Measurements from ENCODE around the gene BZW2. TPM values are rescaled to one million over a fixed set of nuclear protein-coding genes. Genes with fewer than 3 reads are reported as not detected.

The BZW2 gene
- total RNA-seq, 1 donor from 2014 or later = 84.9 TPM

- TF ChIP-seq EZH2 (IDR thresholded peaks at IDR 0.05; ENCODE audit: insufficient read depth, low read length) (no peak), CTCF (IDR thresholded peaks at IDR 0.05; ENCODE audit: insufficient read depth, low read depth, low read length) (no peak)
- H3K4me1 ChIP-seq (ENCODE audit: insufficient read depth, low read length) = no peaks in the 10 kb centered on the region
- H2AFZ ChIP-seq (ENCODE audit: low read depth, low read length) = no peak overlapping the region
- no peak overlapping the region for H3K4me3 ChIP-seq (ENCODE audit: insufficient read depth, low read depth, low read length)
- peaks cover 11% of the 10 kb centered on the region for H3K4me1 Mint-ChIP-seq (ENCODE audit: low read depth, unreplicated experiment)
- H4K20me1 ChIP-seq (ENCODE audit: insufficient read depth, low read length) = no peaks in the 10 kb centered on the region
- H3K27me3 ChIP-seq (ENCODE audit: insufficient read depth, low read length) = no peaks in the 10 kb centered on the region
- DNase-seq (ENCODE audit: low read depth) (peak; percentile 41), FAIRE-seq (no peak)
- H3K9me3 ChIP-seq (ENCODE audit: insufficient read depth, low read depth, low read length) = no peaks in the 10 kb centered on the region
- peaks cover 4% of the 10 kb centered on the region for H3K36me3 ChIP-seq (ENCODE audit: insufficient read depth, low read length)
- no peaks in the 10 kb centered on the region for H3K9me3 Mint-ChIP-seq (ENCODE audit: unreplicated experiment)
- H3K79me2 ChIP-seq (ENCODE audit: insufficient read depth, low read length) = no peaks in the 10 kb centered on the region
- H3K4me2 ChIP-seq (ENCODE audit: low read length) = no peak overlapping the region
- no peak overlapping the region for H3K4me3 Mint-ChIP-seq (ENCODE audit: unreplicated experiment)
- no peaks in the 10 kb centered on the region for H3K27me3 Mint-ChIP-seq (ENCODE audit: low read depth, unreplicated experiment)
- no peak overlapping the region for H3K27ac ChIP-seq (ENCODE audit: low read depth, low read length)
- no peak overlapping the region for H3K27ac Mint-ChIP-seq (ENCODE audit: unreplicated experiment)
- H3K36me3 Mint-ChIP-seq (ENCODE audit: low read depth, unreplicated experiment) = peaks cover 20% of the 10 kb centered on the region
- H3K9ac ChIP-seq (ENCODE audit: low read length) = no peak overlapping the region
These were observed 26.0 kb upstream of the BZW2 start for GRCh38 chr7:16619979-16620408.

- Mint-ChIP-seq H3K27me3 (ENCODE audit: low read depth, unreplicated experiment) (no peaks in the 10 kb centered on the region), H3K9me3 (ENCODE audit: unreplicated experiment) (no peaks in the 10 kb centered on the region), H3K27ac (ENCODE audit: unreplicated experiment) (no peak overlapping the region), H3K4me3 (ENCODE audit: unreplicated experiment) (no peak overlapping the region), H3K36me3 (ENCODE audit: low read depth, unreplicated experiment) (peaks cover 7% of the 10 kb centered on the region), H3K4me1 (ENCODE audit: low read depth, unreplicated experiment) (no peaks in the 10 kb centered on the region)
- DNase-seq (ENCODE audit: low read depth) (no peak), FAIRE-seq (no peak)
- no peak overlapping the region for H2AFZ ChIP-seq (ENCODE audit: low read depth, low read length)
- H3K36me3 ChIP-seq (ENCODE audit: insufficient read depth, low read length) = peaks cover 4% of the 10 kb centered on the region
- no peak overlapping the region for H3K4me2 ChIP-seq (ENCODE audit: low read length)
- H3K79me2 ChIP-seq (ENCODE audit: insufficient read depth, low read length) = no peaks in the 10 kb centered on the region
- no peaks in the 10 kb centered on the region for H4K20me1 ChIP-seq (ENCODE audit: insufficient read depth, low read length)
- H3K9me3 ChIP-seq (ENCODE audit: insufficient read depth, low read depth, low read length) = no peaks in the 10 kb centered on the region
- H3K9ac ChIP-seq (ENCODE audit: low read length) = no peak overlapping the region
- no peak overlapping the region for H3K27ac ChIP-seq (ENCODE audit: low read depth, low read length)
- TF ChIP-seq EZH2 (IDR thresholded peaks at IDR 0.05; ENCODE audit: insufficient read depth, low read length) (no peak), CTCF (IDR thresholded peaks at IDR 0.05; ENCODE audit: insufficient read depth, low read depth, low read length) (no peak)
- H3K4me1 ChIP-seq (ENCODE audit: insufficient read depth, low read length) = no peaks in the 10 kb centered on the region
- H3K27me3 ChIP-seq (ENCODE audit: insufficient read depth, low read length) = no peaks in the 10 kb centered on the region
- no peak overlapping the region for H3K4me3 ChIP-seq (ENCODE audit: insufficient read depth, low read depth, low read length)
These were observed 19.6 kb upstream of the BZW2 start for GRCh38 chr7:16626388-16626787.

- no peaks in the 10 kb centered on the region for H3K9me3 ChIP-seq (ENCODE audit: insufficient read depth, low read depth, low read length)
- TF ChIP-seq EZH2 (IDR thresholded peaks at IDR 0.05; ENCODE audit: insufficient read depth, low read length) = no peak
- no peak for FAIRE-seq
- H3K79me2 ChIP-seq (ENCODE audit: insufficient read depth, low read length) = no peaks in the 10 kb centered on the region
- no peak overlapping the region for H3K4me3 ChIP-seq (ENCODE audit: insufficient read depth, low read depth, low read length)
- H3K36me3 ChIP-seq (ENCODE audit: insufficient read depth, low read length) = peaks cover 4% of the 10 kb centered on the region
- H3K9ac ChIP-seq (ENCODE audit: low read length) = no peak overlapping the region
- H3K36me3 Mint-ChIP-seq (ENCODE audit: low read depth, unreplicated experiment) = peaks cover 5% of the 10 kb centered on the region
- no peaks in the 10 kb centered on the region for H3K9me3 Mint-ChIP-seq (ENCODE audit: unreplicated experiment)
- no peak overlapping the region for H3K27ac Mint-ChIP-seq (ENCODE audit: unreplicated experiment)
- no peak for DNase-seq (ENCODE audit: low read depth)
- no peak overlapping the region for H3K4me3 Mint-ChIP-seq (ENCODE audit: unreplicated experiment)
- no peak overlapping the region for H3K27ac ChIP-seq (ENCODE audit: low read depth, low read length)
- no peaks in the 10 kb centered on the region for H4K20me1 ChIP-seq (ENCODE audit: insufficient read depth, low read length)
- H2AFZ ChIP-seq (ENCODE audit: low read depth, low read length) = no peak overlapping the region
- H3K4me1 Mint-ChIP-seq (ENCODE audit: low read depth, unreplicated experiment) = no peaks in the 10 kb centered on the region
- H3K27me3 ChIP-seq (ENCODE audit: insufficient read depth, low read length) = no peaks in the 10 kb centered on the region
- H3K4me1 ChIP-seq (ENCODE audit: insufficient read depth, low read length) = no peaks in the 10 kb centered on the region
- no peaks in the 10 kb centered on the region for H3K27me3 Mint-ChIP-seq (ENCODE audit: low read depth, unreplicated experiment)
- no peak overlapping the region for H3K4me2 ChIP-seq (ENCODE audit: low read length)
These were observed 18.7 kb upstream of the BZW2 start for GRCh38 chr7:16627236-16627635.
